GM23338 (cell line): ENCODE measurements around the gene VAV3. TPM values are rescaled to one million over a fixed set of nuclear protein-coding genes. Genes with fewer than 3 reads are reported as not detected.

Experiments
- ATAC-seq: fragments of 200-7000 bp; cut with Tn5 transposase; 3 replicates; pipeline ENCODE4 v1.9.1; 2020
- DNase-seq: peaks from one replicate; pipeline ENCODE4 v3.0.0-alpha.2; 2015; ENCODE audit warnings: low spot score
- H2AFZ ChIP-seq: fragments of 200-600 bp; sonication (generic); 2 replicates; pipeline ENCODE4 v1.8.0; 2016; ENCODE audit warnings: antibody characterized with exemption, mild to moderate bottlenecking, moderate library complexity
- H3F3A ChIP-seq: fragments of 200-600 bp; sonication (generic); replicated peaks from 2 replicates; pipeline ENCODE4 v1.8.0; 2017; ENCODE audit warnings: antibody characterized with exemption, mixed run types, low read depth
- H3K27ac ChIP-seq: fragments of 200-600 bp; sonication (generic); 2 replicates; pipeline ENCODE4 v1.6.1; 2016; ENCODE audit warnings: low read depth
- H3K27me3 ChIP-seq: fragments of 200-600 bp; sonication (generic); 2 replicates; pipeline ENCODE4 v1.8.0; 2016; ENCODE audit warnings: mild to moderate bottlenecking, mixed run types, moderate library complexity; ENCODE audit not compliant: insufficient read depth
- H3K36me3 ChIP-seq: fragments of 200-600 bp; sonication (generic); 2 replicates; pipeline ENCODE4 v1.8.0; 2016; ENCODE audit warnings: mild to moderate bottlenecking; ENCODE audit not compliant: insufficient read depth
- H3K4me1 ChIP-seq: fragments of 200-600 bp; sonication (generic); 2 replicates; pipeline ENCODE4 v1.8.0; 2016; ENCODE audit warnings: mild to moderate bottlenecking, moderate library complexity; ENCODE audit not compliant: insufficient read depth
- H3K4me2 ChIP-seq: fragments of 200-600 bp; sonication (generic); 2 replicates; pipeline ENCODE4 v1.7.1; 2017; ENCODE audit warnings: mixed run types
- H3K4me3 ChIP-seq: fragments of 200-600 bp; sonication (generic); 2 replicates; pipeline ENCODE4 v1.6.1; 2016; ENCODE audit warnings: mixed run types
- H3K79me2 ChIP-seq: fragments of 200-600 bp; sonication (generic); replicated peaks from 2 replicates; pipeline ENCODE4 v1.8.0; 2017; ENCODE audit warnings: mild to moderate bottlenecking; ENCODE audit not compliant: insufficient read depth
- H3K9me2 ChIP-seq: fragments of 200-600 bp; sonication (generic); 2 replicates; pipeline ENCODE4 v1.8.0; 2017; ENCODE audit not compliant: insufficient read depth
- H4K20me1 ChIP-seq: fragments of 200-600 bp; sonication (generic); replicated peaks from 2 replicates; pipeline ENCODE4 v1.8.0; 2017; ENCODE audit warnings: mild to moderate bottlenecking; ENCODE audit not compliant: insufficient read depth
- H3K27ac Mint-ChIP-seq: 2 replicates; pipeline ENCODE4 v1.8.0; 2020; ENCODE audit warnings: inconsistent platforms, mild to moderate bottlenecking, moderate library complexity, mixed read lengths
- H3K27me3 Mint-ChIP-seq: 3 replicates; pipeline ENCODE4 v1.8.0; 2022; ENCODE audit warnings: low read depth, mild to moderate bottlenecking, moderate library complexity, mixed read lengths, inconsistent platforms; ENCODE audit not compliant: insufficient read depth, poor library complexity
- H3K36me3 Mint-ChIP-seq: 3 replicates; pipeline ENCODE4 v1.8.0; 2021; ENCODE audit warnings: low read depth, mild to moderate bottlenecking, inconsistent platforms, moderate library complexity, mixed read lengths
- H3K4me1 Mint-ChIP-seq: 3 replicates; pipeline ENCODE4 v1.8.0; 2020; ENCODE audit warnings: mild to moderate bottlenecking, inconsistent platforms, mixed read lengths
- H3K4me3 Mint-ChIP-seq: 3 replicates; pipeline ENCODE4 v1.8.0; 2021; ENCODE audit warnings: moderate library complexity, mild to moderate bottlenecking, inconsistent platforms, mixed read lengths
- H3K9me3 Mint-ChIP-seq: 3 replicates; pipeline ENCODE4 v1.8.0; 2020; ENCODE audit warnings: moderate library complexity, mild to moderate bottlenecking, inconsistent platforms, mixed read lengths
- CTCF ChIP-seq, 2 experiments: fragments of 200-600 bp in 1 of 2; sonication (generic) in 1 of 2; conservative IDR thresholded peaks; 2 replicates each; pipeline versions ENCODE4 v1.5.1 to v1.6.1; 2016 to 2017; ENCODE audit warnings: antibody characterized with exemption in 2 of 2, low read depth in 2 of 2, mild to moderate bottlenecking in 2 of 2, moderate library complexity in 1 of 2
- EZH2 ChIP-seq: fragments of 200-600 bp; sonication (generic); IDR thresholded peaks from one replicate; pipeline ENCODE4 v1.8.0; 2017; ENCODE audit warnings: antibody characterized with exemption, mild to moderate bottlenecking, low read depth; ENCODE audit not compliant: unreplicated experiment
- JUNB ChIP-seq: IDR thresholded peaks from one replicate; pipeline ENCODE4 v1.6.1; 2016; ENCODE audit warnings: antibody characterized with exemption; ENCODE audit not compliant: unreplicated experiment
- NANOG ChIP-seq: IDR thresholded peaks from 2 replicates; pipeline ENCODE4 v1.6.1; 2016; ENCODE audit warnings: antibody characterized with exemption, borderline replicate concordance
- POLR2AphosphoS5 ChIP-seq: IDR thresholded peaks from 2 replicates; pipeline ENCODE4 v1.6.1; 2016; ENCODE audit warnings: antibody characterized with exemption, low read depth
- STAT1 ChIP-seq: IDR thresholded peaks from one replicate; pipeline ENCODE4 v1.6.1; 2016; ENCODE audit warnings: antibody characterized with exemption; ENCODE audit not compliant: unreplicated experiment
- ZNF114 ChIP-seq: fragments of 250-450 bp; sonication (Bioruptor Pico); IDR thresholded peaks from 2 replicates; pipeline ENCODE4 v1.5.0; 2020; ENCODE audit warnings: mild to moderate bottlenecking, moderate library complexity
- ZNF331 ChIP-seq: fragments of 250-450 bp; sonication (Bioruptor Pico); IDR thresholded peaks from 2 replicates; pipeline ENCODE4 v1.5.0; 2020; ENCODE audit warnings: low read depth, mild to moderate bottlenecking, moderate library complexity
- polyA plus RNA-seq: library from polyadenylated mRNA; unstranded; fragments of >200 nt; fragmentation: Nextera tagmentation; extraction: Ambion mirVana; gene quantifications from 2 replicates; pipeline ENCODE4 v1.2.1, GENCODE V29; 2016
- total RNA-seq: library from RNA; depleted of rRNA; stranded (reverse); fragments of >200 nt; shearing (Covaris generic); gene quantifications from 2 replicates; pipeline ENCODE4 v1.2.3, GENCODE V29; 2014
- TF ChIP-seq, protein P1 (sequence below): fragments of 250-450 bp; sonication (Bioruptor Pico); IDR thresholded peaks from 2 replicates; pipeline ENCODE4 v1.5.0; 2020; ENCODE audit warnings: mild to moderate bottlenecking, moderate library complexity

VAV3 gene
- total and polyA plus RNA-seq, 2 experiments from 2014 or later, result 3.0 to 11.3 TPM

- TF ChIP-seq CTCF (conservative IDR thresholded peaks at IDR 0.05; ENCODE audit: low read depth in 2 of 2) (no peak), ZNF114 (CRISPR knock-in tag) (no peak), POLR2AphosphoS5 (no peak), STAT1 (no peak), NANOG (no peak), JUNB (no peak)
- TF ChIP-seq, protein P1, sequence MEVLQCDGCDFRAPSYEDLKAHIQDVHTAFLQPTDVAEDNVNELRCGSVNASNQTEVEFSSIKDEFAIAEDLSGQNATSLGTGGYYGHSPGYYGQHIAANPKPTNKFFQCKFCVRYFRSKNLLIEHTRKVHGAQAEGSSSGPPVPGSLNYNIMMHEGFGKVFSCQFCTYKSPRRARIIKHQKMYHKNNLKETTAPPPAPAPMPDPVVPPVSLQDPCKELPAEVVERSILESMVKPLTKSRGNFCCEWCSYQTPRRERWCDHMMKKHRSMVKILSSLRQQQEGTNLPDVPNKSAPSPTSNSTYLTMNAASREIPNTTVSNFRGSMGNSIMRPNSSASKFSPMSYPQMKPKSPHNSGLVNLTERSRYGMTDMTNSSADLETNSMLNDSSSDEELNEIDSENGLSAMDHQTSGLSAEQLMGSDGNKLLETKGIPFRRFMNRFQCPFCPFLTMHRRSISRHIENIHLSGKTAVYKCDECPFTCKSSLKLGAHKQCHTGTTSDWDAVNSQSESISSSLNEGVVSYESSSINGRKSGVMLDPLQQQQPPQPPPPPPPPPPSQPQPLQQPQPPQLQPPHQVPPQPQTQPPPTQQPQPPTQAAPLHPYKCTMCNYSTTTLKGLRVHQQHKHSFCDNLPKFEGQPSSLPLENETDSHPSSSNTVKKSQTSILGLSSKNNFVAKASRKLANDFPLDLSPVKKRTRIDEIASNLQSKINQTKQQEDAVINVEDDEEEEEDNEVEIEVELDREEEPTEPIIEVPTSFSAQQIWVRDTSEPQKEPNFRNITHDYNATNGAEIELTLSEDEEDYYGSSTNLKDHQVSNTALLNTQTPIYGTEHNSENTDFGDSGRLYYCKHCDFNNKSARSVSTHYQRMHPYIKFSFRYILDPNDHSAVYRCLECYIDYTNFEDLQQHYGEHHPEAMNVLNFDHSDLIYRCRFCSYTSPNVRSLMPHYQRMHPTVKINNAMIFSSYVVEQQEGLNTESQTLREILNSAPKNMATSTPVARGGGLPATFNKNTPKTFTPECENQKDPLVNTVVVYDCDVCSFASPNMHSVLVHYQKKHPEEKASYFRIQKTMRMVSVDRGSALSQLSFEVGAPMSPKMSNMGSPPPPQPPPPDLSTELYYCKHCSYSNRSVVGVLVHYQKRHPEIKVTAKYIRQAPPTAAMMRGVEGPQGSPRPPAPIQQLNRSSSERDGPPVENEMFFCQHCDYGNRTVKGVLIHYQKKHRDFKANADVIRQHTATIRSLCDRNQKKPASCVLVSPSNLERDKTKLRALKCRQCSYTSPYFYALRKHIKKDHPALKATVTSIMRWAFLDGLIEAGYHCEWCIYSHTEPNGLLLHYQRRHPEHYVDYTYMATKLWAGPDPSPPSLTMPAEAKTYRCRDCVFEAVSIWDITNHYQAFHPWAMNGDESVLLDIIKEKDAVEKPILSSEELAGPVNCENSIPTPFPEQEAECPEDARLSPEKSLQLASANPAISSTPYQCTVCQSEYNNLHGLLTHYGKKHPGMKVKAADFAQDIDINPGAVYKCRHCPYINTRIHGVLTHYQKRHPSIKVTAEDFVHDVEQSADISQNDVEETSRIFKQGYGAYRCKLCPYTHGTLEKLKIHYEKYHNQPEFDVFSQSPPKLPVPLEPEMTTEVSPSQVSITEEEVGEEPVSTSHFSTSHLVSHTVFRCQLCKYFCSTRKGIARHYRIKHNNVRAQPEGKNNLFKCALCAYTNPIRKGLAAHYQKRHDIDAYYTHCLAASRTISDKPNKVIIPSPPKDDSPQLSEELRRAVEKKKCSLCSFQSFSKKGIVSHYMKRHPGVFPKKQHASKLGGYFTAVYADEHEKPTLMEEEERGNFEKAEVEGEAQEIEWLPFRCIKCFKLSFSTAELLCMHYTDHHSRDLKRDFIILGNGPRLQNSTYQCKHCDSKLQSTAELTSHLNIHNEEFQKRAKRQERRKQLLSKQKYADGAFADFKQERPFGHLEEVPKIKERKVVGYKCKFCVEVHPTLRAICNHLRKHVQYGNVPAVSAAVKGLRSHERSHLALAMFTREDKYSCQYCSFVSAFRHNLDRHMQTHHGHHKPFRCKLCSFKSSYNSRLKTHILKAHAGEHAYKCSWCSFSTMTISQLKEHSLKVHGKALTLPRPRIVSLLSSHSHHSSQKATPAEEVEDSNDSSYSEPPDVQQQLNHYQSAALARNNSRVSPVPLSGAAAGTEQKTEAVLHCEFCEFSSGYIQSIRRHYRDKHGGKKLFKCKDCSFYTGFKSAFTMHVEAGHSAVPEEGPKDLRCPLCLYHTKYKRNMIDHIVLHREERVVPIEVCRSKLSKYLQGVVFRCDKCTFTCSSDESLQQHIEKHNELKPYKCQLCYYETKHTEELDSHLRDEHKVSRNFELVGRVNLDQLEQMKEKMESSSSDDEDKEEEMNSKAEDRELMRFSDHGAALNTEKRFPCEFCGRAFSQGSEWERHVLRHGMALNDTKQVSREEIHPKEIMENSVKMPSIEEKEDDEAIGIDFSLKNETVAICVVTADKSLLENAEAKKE (CRISPR knock-in tag), result no peak
Measured at GRCh38 chr1:107979926-107980325, 14.9 kb upstream of the VAV3 start (continued).

GRCh38 chr1:107979088-107979487 lies 14.1 kb upstream of the VAV3 start:
- Histone ChIP-seq H3K27me3 (no peaks in the 10 kb centered on the region), H4K20me1 (no peaks in the 10 kb centered on the region), H2AFZ (no peak overlapping the region), H3K27ac (no peak overlapping the region), H3K79me2 (no peaks in the 10 kb centered on the region), H3F3A (no peaks in the 10 kb centered on the region), H3K4me2 (no peak overlapping the region), H3K4me3 (no peak overlapping the region), H3K9me2 (no peaks in the 10 kb centered on the region), H3K36me3 (no peaks in the 10 kb centered on the region), H3K4me1 (no peaks in the 10 kb centered on the region)
- Mint-ChIP-seq H3K27me3 (no peaks in the 10 kb centered on the region), H3K4me1 (peaks cover 4% of the 10 kb centered on the region; the same call in 2 of the 3 replicates), H3K36me3 (no peaks in the 10 kb centered on the region), H3K9me3 (no peaks in the 10 kb centered on the region), H3K27ac (no peak overlapping the region), H3K4me3 (no peak overlapping the region)
- no peak for ATAC-seq
- no peak for DNase-seq
- TF ChIP-seq ZNF331 (CRISPR knock-in tag) (no peak), POLR2AphosphoS5 (no peak), EZH2 (no peak), STAT1 (no peak), ZNF114 (CRISPR knock-in tag) (no peak)
- TF ChIP-seq, protein P1 (CRISPR knock-in tag), result no peak
